Lower lobe of right lung (tissue), 2 donors: ENCODE measurements around the gene SLC41A1. TPM values are rescaled to one million over a fixed set of nuclear protein-coding genes. Genes with fewer than 3 reads are reported as not detected.
A peak's percentile ranks its signal among the peaks of the same experiment; 100 is the strongest.

Source experiments
- ATAC-seq, 2 donors: fragments of 200-7000 bp; cut with Tn5 transposase; one replicate each; pipeline ENCODE4 v1.9.1; 2020 to 2022; ENCODE audit warnings: mild to moderate bottlenecking in 2 of 2, moderate library complexity in 2 of 2
- DNase-seq: peaks from one replicate; pipeline ENCODE4 v3.0.0-alpha.2; 2020
- H3K27ac ChIP-seq: fragments of 200-600 bp; one replicate; pipeline ENCODE4 v1.8.0; 2022
- H3K27me3 ChIP-seq: fragments of 200-600 bp; one replicate; pipeline ENCODE4 v1.8.0; 2022; ENCODE audit warnings: low read depth
- H3K36me3 ChIP-seq: fragments of 200-600 bp; one replicate; pipeline ENCODE4 v1.8.0; 2022; ENCODE audit warnings: mild to moderate bottlenecking
- H3K4me1 ChIP-seq: fragments of 200-600 bp; one replicate; pipeline ENCODE4 v1.8.0; 2022
- H3K4me3 ChIP-seq: fragments of 200-600 bp; one replicate; pipeline ENCODE4 v1.8.0; 2022; ENCODE audit warnings: mild to moderate bottlenecking
- H3K9me3 ChIP-seq: fragments of 200-600 bp; one replicate; pipeline ENCODE4 v1.8.0; 2022
- CTCF ChIP-seq: fragments of 200-600 bp; IDR thresholded peaks from one replicate; pipeline ENCODE4 v1.8.0; 2022; ENCODE audit warnings: antibody characterized with exemption, mild to moderate bottlenecking
- intact Hi-C: fragments of 100-400 bp; cut with DNase I; formaldehyde crosslinking; loops from one replicate; pipeline ENCODE4 v1.11.0; 2022
- total RNA-seq: library from RNA; stranded (reverse); fragmentation: NEBNext Ultra II Directional; extraction: Animal tissue kit (Norgen Biotek cat#: 25700); gene quantifications from one replicate; pipeline ENCODE4 v1.2.1, GENCODE V29; 2021
- donor health status: DM: no; HTN: yes; CAD: no; lungs with severe emphysema.

The SLC41A1 gene
- total RNA-seq, 1 donor from 2014 or later: 29.3 TPM

DNA sequence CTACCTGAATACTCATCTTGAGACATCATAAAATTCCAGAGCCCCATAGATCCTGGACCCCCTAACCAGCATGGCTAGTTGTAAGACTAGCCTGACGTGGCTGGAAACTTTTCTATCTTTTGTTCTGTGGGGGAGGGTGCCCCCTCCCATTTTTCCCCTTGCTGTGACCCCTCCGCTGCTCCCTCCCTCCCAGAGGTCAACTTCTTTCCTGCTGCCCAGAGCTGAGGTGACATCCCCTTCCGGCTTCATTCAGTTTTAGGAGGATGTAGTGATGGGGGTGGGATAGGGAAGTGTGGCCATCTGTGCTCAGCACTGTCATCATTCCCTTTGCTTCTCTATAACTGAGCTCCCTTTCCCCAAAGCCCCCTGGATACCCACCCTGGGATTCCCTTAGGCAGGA lies 4.4 kb upstream of the SLC41A1 start:
- no peaks in the 10 kb centered on the region for H3K36me3 ChIP-seq
- H3K27me3 ChIP-seq: no peaks in the 10 kb centered on the region
- intact Hi-C loops: no loop called here
- H3K4me3 ChIP-seq: no peak overlapping the region
- ATAC-seq: no peak
- no peaks in the 10 kb centered on the region for H3K9me3 ChIP-seq
- no peak for DNase-seq
- H3K27ac ChIP-seq: no peak overlapping the region
- H3K4me1 ChIP-seq: peaks cover 10% of the 10 kb centered on the region
- TF ChIP-seq CTCF: no peak

- peak overlapping the region; percentile 88 for H3K27ac ChIP-seq
- no peak for DNase-seq
- no peak for TF ChIP-seq CTCF
- H3K27me3 ChIP-seq: no peaks in the 10 kb centered on the region
- H3K36me3 ChIP-seq: peaks cover 9% of the 10 kb centered on the region
- no peak for ATAC-seq
- H3K9me3 ChIP-seq: no peaks in the 10 kb centered on the region
- peaks cover 45% of the 10 kb centered on the region for H3K4me1 ChIP-seq
- intact Hi-C loops: no loop called here
- H3K4me3 ChIP-seq: peak overlapping the region; percentile 94
Measured at GRCh38 chr1:205813755-205814058, 709 bp upstream of the SLC41A1 start.

DNA sequence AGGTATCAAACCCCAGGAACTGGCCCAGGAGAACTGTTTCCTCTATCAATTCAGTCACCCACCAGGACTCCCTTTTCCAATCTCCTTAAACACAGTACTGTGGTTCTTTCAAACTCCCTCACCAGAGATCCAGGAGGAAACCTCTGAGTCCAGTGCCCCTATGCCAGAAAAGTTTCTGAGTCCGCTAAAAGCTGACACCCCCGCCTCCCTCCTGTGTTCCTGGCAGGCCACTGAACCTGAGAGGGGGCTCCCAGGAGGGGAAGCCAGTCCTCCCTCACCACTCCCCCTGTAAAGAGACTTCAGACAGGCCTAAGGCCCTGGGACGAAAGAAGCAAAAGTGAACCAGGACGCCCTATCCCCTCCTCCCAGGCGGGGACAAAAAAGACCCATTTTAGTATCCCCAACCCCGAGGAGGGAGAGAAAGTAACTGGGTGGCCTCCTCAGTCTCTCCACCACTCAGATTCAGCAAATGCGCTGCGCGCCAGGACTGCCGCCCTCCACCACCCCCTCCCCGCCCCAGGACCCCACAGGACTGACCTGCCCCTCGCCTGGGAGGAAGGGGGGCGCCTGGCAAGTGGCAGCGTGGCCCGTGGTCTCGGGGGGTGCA lies 624 bp downstream of the SLC41A1 start:
- H3K4me3 ChIP-seq: peak overlapping the region; percentile 94
- ATAC-seq (peak; percentile 31 to 38), DNase-seq (no peak)
- TF ChIP-seq CTCF: no peak
- intact Hi-C loops: no loop called here
- H3K4me1 ChIP-seq: peaks cover 52% of the 10 kb centered on the region
- H3K27me3 ChIP-seq: no peaks in the 10 kb centered on the region
- H3K36me3 ChIP-seq: peaks cover 9% of the 10 kb centered on the region
- H3K27ac ChIP-seq: peak overlapping the region; percentile 88
- H3K9me3 ChIP-seq: no peaks in the 10 kb centered on the region

- peak overlapping the region; percentile 88 for H3K27ac ChIP-seq
- H3K9me3 ChIP-seq: no peaks in the 10 kb centered on the region
- ATAC-seq (no peak), DNase-seq (peak; percentile 53)
- H3K4me1 ChIP-seq: peaks cover 59% of the 10 kb centered on the region
- intact Hi-C loops: no loop called here
- H3K4me3 ChIP-seq: peak overlapping the region; percentile 94
- no peaks in the 10 kb centered on the region for H3K27me3 ChIP-seq
- TF ChIP-seq CTCF: no peak
- H3K36me3 ChIP-seq: peaks cover 9% of the 10 kb centered on the region
Measured at GRCh38 chr1:205811660-205812059, 1.3 kb downstream of the SLC41A1 start.

GRCh38 chr1:205810448-205811157 lies 2.4 kb downstream of the SLC41A1 start:
- H3K4me1 ChIP-seq: peaks cover 70% of the 10 kb centered on the region
- TF ChIP-seq CTCF: no peak
- H3K36me3 ChIP-seq: peaks cover 9% of the 10 kb centered on the region
- ATAC-seq: no peak
- DNase-seq: no peak
- H3K27me3 ChIP-seq: no peaks in the 10 kb centered on the region
- no peak overlapping the region for H3K4me3 ChIP-seq
- H3K27ac ChIP-seq: no peak overlapping the region
- H3K9me3 ChIP-seq: no peaks in the 10 kb centered on the region
- intact Hi-C loops: no loop called here
